ENCODE data around the gene CCDC47. TPM values are rescaled to one million over a fixed set of nuclear protein-coding genes. Genes with fewer than 3 reads are reported as not detected.

CCDC47 gene
- total RNA-seq (2022; extraction: Qiagen RNA extraction), result 87.8 to 128 TPM (median 97.8 TPM) in 5 replicates

GRCh38 chr17:63773272-63774140, at the start of gene CCDC47:
Gene CCDC47 (minus strand): TSS chr17:63773597. CDS start chr17:63766175, 7,422 bp downstream.

GRCh38 chr17:63774141-63774968, 958 bp upstream of the CCDC47 start, which contains the start of gene DDX42:
Gene DDX42 (plus strand): TSS chr17:63774170. CDS start chr17:63787050, 12,880 bp downstream.

GRCh38 chr17:63741408-63742173, 31.8 kb downstream of the CCDC47 start, which contains the start of gene STRADA:
Gene STRADA (minus strand): TSS chr17:63741799. CDS start chr17:63728369, 13,430 bp downstream.

GRCh38 chr17:63699638-63700527, 73.5 kb downstream of the CCDC47 start, which contains the start of gene LIMD2:
Gene LIMD2 (minus strand): TSS chr17:63700125. CDS start chr17:63699298, 827 bp downstream.

Other genes starting within 250 kb of the CCDC47 start
- 39.8 to 67.2 TPM (median 61.8 TPM) in 5 replicates for gene DCAF7, start 223.1 kb downstream of the CCDC47 start, total RNA-seq (2022; extraction: Qiagen RNA extraction)
- gene TACO1, start 172.7 kb downstream of the CCDC47 start, total RNA-seq (2022; extraction: Qiagen RNA extraction), result 53.8 to 55.4 TPM (median 54.8 TPM) in 5 replicates
- gene MAP3K3, start 151.2 kb downstream of the CCDC47 start, total RNA-seq (2022; extraction: Qiagen RNA extraction), result 14.1 to 18.4 TPM (median 17.2 TPM) in 5 replicates
- 8.7 to 14.4 TPM (median 10.6 TPM) in 5 replicates for gene LIMD2, start 73.5 kb downstream of the CCDC47 start, total RNA-seq (2022; extraction: Qiagen RNA extraction)
- gene STRADA, start 31.8 kb downstream of the CCDC47 start, total RNA-seq (2022; extraction: Qiagen RNA extraction), result 25.0 to 27.0 TPM (median 25.6 TPM) in 5 replicates
- 92.8 to 104 TPM (median 95.6 TPM) in 5 replicates for gene DDX42, start 573 bp upstream of the CCDC47 start, total RNA-seq (2022; extraction: Qiagen RNA extraction)
- 197 to 251 TPM (median 212 TPM) in 5 replicates for gene PSMC5, start 53.8 kb upstream of the CCDC47 start, total RNA-seq (2022; extraction: Qiagen RNA extraction)
- gene FTSJ3, start 54.1 kb upstream of the CCDC47 start, total RNA-seq (2022; extraction: Qiagen RNA extraction), result 48.7 to 58.6 TPM (median 53.9 TPM) in 5 replicates
- gene SMARCD2, start 69.1 kb upstream of the CCDC47 start, total RNA-seq (2022; extraction: Qiagen RNA extraction), result 52.0 to 62.8 TPM (median 57.0 TPM) in 5 replicates
- not detected in 5 replicates for gene CSH2, start 100.1 kb upstream of the CCDC47 start, total RNA-seq (2022; extraction: Qiagen RNA extraction)
- not detected in 5 replicates for gene GH2, start 108.3 kb upstream of the CCDC47 start, total RNA-seq (2022; extraction: Qiagen RNA extraction)
- not detected in 5 replicates for gene CSH1, start 123.0 kb upstream of the CCDC47 start, total RNA-seq (2022; extraction: Qiagen RNA extraction)
- gene CSHL1, start 137.7 kb upstream of the CCDC47 start, total RNA-seq (2022; extraction: Qiagen RNA extraction), result not detected in 5 replicates
- gene GH1, start 145.2 kb upstream of the CCDC47 start, total RNA-seq (2022; extraction: Qiagen RNA extraction), result not detected in 5 replicates
- 0.16 TPM in 1 of 5 replicates, not detected in the others for gene CD79B, start 158.7 kb upstream of the CCDC47 start, total RNA-seq (2022; extraction: Qiagen RNA extraction)
- 0.02 to 0.20 TPM (median 0.05 TPM) in 5 replicates for gene SCN4A, start 199.3 kb upstream of the CCDC47 start, total RNA-seq (2022; extraction: Qiagen RNA extraction)
- gene PRR29, start 224.8 kb upstream of the CCDC47 start, total RNA-seq (2022; extraction: Qiagen RNA extraction), result 0.55 to 1.2 TPM (median 0.66 TPM) in 5 replicates
- not detected in 5 replicates for gene ICAM2, start 247.0 kb upstream of the CCDC47 start, total RNA-seq (2022; extraction: Qiagen RNA extraction)